NCI-H2196 treated with DMSO at 0.1 percent for 48 hours (cell line): ENCODE results near the gene HMG20A.

Source experiments
- DNase-seq: peaks from one replicate; lab custom pipeline; 2025; ENCODE audit not compliant: unreplicated experiment; lab: John Stamatoyannopoulos, UW

The HMG20A gene

DNA sequence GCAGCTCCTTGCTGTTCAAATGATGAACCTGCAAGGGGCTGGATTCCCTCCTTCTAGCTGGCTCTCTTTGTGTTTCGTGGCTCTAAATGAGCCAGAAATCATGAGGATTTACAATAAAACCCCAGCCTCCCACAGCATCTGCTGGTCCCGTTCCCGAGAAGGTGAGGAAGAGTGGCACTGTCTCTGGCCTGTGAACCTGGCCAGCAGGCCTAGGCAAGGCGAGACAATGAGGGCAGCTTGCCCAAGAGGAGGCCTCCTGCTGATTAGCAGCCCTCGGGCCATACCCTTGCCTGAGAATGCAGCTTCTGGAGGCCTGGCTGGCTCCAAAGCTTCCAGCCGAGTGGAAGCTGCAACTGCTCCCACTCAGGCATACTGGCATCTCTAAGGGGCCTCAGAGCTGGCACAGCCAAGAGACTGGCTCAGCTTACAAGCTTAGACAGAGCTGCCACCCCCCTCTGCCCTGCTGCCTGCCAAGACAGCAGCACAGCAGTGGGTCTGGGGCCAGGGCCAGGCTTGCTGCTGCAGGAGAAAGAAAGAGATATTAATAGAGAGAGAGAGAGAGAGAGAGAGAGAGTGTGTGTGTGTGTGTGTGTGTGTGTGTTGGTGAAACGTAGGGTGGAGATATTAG lies 76.5 kb downstream of the HMG20A start:
- peak; percentile 70 for DNase-seq

- DNase-seq, result no peak
These were observed 77.3 kb downstream of the HMG20A start for GRCh38 chr15:77497942-77498361.

DNA sequence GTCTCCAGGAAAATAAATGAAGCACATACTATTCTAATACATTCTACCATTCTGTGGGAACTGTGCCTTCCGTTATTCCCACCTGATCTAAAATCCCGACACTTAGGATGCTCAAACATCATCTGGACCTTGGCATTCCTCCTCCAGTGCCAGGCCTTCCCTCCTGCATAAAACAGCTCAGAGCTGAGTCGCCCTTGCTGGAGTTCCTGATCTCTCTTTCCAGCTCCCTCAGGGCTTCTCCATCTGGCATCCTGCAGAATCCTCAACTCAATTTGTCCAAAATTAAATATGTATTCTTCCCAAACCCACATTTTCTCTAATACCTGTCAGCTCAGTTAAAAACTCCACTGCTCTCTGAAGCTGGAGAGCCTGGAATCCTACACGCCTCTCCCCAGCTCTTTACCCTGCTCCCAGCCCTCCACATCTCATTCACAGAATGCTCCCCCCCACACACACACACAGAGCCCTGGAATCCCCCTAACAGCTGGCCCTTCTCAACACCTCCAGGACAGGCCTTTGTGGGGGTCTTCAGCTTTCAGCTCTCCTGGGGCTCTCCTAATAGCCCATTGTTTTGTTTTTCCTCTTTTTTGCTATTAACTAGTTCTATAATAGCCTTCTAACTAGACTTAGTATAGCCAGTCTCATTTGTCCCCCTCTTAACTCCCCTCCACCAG lies 78.5 kb downstream of the HMG20A start:
- DNase-seq, result no peak

DNA sequence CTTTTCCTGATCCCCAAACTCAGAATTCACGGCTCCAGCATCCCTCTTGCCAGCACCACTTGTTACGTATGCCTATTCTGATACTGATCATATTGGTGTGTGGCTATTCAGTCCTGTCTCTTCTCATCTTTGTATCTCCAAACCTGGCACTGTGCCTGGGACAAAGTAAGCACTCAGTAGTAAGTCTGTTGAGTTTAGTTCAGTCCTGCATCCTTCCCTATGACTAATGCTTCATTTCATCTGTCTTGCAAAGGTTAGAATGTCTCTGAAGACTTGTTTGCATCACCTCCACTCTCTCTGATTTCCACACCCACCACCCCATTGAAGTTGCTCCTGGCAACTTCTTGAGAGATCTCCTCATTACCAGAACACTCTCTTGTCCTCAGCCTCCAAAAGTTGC lies 80.3 kb downstream of the HMG20A start:
- DNase-seq, result no peak

- no peak for DNase-seq
These were observed 81.8 kb downstream of the HMG20A start for GRCh38 chr15:77502379-77503095.

DNA sequence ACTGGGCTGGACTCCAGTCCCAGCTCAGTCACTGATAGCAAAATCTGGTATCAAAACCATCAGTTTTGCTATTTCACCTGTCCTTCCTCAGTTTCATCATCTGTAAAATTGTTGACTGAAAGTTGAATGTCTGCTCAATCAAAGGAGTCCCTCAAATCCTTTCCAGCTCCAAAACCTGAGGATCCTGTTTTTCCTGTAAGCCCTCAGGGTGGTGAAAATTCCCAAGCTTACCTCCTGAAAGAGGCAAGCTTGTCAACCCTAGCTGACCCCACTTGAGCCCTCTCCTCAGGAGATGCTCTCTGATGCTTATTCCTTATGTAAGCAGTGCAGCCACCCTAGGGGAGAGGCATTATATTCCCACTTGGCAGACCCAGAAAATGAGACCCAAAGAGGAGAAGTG lies 82.6 kb downstream of the HMG20A start:
- DNase-seq, result no peak

GRCh38 chr15:77503764-77504163 lies 83.1 kb downstream of the HMG20A start:
- DNase-seq, result no peak

GRCh38 chr15:77504306-77504705 lies 83.6 kb downstream of the HMG20A start:
- DNase-seq, result peak; percentile 8

DNA sequence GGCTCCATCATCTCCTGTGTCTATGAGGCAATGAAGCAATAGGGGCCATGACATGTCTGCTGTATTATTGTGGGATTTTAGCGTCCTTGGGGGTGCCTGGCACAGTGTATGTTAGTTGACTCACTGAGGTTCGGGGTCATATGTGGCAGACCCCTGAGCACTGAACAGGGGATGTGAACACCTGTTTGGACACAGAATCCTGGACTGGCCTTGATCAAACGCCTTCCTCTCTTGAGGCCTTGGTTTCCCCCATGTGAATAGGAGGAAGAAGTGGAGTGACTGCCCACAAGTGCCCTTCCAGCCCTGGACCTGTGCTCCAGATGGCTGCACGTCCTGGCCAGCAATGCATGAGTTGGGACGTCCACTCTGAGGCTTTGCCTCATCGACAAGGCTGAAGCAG lies 84.2 kb downstream of the HMG20A start:
- no peak for DNase-seq

GRCh38 chr15:77505556-77505955 lies 84.9 kb downstream of the HMG20A start:
- DNase-seq, result no peak

- DNase-seq, result peak; percentile 44
These were observed 85.8 kb downstream of the HMG20A start for GRCh38 chr15:77506311-77507142.

- DNase-seq, result peak; percentile 4
These were observed 86.6 kb downstream of the HMG20A start for GRCh38 chr15:77507143-77507897.

DNA sequence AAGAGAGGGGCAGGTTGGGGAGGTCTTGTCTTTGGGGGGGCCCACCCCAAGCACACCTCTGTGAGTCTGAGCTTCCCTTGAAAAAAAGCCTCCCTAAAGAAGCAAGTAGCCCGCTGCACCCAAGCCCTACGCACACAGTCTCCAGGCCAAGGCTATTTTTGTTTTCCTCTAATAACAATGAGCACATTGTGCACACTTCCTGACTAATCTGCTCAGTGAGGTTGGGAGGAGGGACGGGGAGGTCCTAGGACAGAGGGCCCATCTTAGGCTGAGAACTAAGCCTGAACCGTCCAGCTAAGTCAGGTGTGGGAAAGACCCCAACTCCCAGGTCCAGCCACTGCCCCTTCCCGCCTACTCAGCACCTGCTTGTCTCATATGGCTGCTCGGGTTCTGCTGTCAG lies 87.2 kb downstream of the HMG20A start:
- no peak for DNase-seq

DNA sequence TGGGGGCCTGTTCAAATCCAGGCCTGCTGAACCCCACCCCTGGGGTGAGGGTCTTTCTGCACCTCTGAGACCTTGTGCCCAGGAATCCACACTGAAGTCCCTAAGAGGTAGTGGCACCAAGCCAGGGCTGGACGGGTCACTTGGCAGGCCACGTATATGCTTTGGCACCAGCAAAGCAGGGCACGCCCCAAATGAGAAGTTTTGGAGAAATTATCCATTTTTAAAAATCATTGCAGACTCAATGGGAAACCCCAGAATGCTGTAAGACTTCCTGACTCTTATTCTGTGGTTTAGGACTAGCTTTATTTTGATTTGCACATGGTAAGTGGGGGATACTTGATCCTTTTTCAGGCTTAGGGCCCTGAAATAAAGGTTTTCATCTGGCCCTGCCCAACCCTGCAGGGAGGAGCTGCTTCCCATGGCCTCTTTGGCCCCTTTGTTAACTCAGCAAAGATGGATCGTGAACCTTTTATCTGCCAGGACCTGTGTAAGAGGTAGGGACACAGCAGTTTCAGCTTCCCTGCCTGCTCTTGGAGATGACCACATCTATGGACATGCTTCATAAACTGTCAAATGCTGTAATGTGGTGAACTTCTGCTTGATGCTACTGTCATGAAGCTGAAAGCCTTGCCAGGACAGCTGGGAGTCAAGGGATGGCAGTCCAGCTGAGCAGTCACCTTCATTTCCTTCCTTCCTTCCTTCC lies 88.0 kb downstream of the HMG20A start:
- no peak for DNase-seq

DNA sequence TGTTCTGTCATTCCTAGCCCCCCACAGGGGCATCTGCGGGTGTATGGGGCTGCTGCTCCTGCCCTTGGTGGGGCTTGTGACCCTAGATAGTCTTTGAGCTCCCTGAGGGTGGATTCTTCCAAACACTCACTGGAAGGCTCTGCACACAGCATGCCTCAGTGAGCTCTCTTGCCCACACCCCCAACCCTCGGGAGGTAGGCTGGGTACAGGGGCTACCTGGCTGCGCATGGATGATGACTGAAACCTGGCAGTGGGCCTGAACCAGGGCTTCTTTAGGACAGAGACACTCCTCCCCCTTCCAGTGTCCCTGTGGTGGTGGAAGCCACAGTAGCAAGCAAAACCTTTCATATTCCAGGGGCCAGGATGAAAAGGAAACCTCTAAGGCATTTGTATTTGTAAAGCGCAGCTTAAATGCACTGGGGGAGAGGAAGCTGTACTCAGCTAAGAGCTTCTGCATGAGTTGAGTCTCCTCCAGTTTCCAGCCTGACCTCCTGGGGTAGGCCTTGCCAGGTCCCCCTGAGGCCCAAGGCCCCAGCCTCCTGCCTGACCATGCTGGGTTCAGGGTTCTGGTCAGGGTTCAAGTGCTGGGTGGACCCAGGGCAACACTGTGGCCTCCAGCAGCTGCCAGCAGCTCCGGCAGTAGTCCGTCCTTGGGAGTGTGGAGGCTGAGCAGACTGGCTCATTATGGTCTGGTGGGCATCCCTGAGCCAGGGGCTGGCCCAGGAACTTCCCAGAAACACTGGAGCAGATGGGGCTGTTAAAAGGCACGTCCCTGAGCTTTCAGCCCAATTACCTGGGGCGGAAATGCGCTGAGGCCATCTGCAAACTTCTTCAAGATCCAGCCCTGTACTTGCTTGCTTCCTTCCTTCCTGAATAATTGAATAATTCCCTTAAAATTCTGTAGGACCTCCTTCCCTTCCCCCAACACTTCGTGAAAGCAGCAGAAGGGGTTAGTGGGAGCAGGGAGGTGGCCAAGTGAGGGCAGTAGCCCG lies 89.7 kb downstream of the HMG20A start:
- DNase-seq, result no peak

GRCh38 chr15:77511869-77512268 lies 91.2 kb downstream of the HMG20A start:
- no peak for DNase-seq

- no peak for DNase-seq
These were observed 92.5 kb downstream of the HMG20A start for GRCh38 chr15:77513226-77513625.

- no peak for DNase-seq
These were observed 94.1 kb downstream of the HMG20A start for GRCh38 chr15:77514641-77515402.
